ENCODE results near the gene CAMKK1.

The CAMKK1 gene

DNA sequence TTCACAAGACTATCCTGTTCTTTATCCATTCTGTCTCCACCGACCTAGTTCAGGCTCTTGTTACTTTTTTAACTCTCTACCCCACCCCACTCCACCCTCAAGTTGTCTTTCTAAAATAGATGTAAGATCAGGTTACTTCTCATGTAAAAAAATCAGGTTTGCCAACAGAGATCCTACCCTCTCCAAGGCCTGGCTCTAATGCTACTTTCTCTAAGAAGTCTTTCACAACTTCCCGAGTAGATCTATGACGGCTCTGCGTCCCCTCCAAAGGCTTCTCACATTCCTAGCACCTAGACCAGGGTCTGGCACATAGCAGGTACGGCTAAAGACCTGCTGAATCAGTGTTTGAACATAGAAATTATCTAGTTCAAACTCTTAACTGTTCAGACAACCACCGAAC lies 77.7 kb downstream of the CAMKK1 start:
- no peak overlapping the region for H3K4me3 ChIP-seq (ENCODE audit: low read depth, low read length)
- POLR2A ChIA-PET, result no interaction called here
- no peak for DNase-seq (ENCODE audit: low read depth, low spot score)
- CTCF ChIA-PET, result interaction anchor here (0.7 to 16.8 kb wide), 3 partner anchors 13 to 79 kb away, joined by 3 to 189 read pairs (median 25); partner anchors contain the start of gene NCBP3
- TF ChIP-seq, protein P1, sequence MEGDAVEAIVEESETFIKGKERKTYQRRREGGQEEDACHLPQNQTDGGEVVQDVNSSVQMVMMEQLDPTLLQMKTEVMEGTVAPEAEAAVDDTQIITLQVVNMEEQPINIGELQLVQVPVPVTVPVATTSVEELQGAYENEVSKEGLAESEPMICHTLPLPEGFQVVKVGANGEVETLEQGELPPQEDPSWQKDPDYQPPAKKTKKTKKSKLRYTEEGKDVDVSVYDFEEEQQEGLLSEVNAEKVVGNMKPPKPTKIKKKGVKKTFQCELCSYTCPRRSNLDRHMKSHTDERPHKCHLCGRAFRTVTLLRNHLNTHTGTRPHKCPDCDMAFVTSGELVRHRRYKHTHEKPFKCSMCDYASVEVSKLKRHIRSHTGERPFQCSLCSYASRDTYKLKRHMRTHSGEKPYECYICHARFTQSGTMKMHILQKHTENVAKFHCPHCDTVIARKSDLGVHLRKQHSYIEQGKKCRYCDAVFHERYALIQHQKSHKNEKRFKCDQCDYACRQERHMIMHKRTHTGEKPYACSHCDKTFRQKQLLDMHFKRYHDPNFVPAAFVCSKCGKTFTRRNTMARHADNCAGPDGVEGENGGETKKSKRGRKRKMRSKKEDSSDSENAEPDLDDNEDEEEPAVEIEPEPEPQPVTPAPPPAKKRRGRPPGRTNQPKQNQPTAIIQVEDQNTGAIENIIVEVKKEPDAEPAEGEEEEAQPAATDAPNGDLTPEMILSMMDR (IDR thresholded peaks at IDR 0.05; ENCODE audit: insufficient read depth, low read length, missing control alignments), result no peak

DNA sequence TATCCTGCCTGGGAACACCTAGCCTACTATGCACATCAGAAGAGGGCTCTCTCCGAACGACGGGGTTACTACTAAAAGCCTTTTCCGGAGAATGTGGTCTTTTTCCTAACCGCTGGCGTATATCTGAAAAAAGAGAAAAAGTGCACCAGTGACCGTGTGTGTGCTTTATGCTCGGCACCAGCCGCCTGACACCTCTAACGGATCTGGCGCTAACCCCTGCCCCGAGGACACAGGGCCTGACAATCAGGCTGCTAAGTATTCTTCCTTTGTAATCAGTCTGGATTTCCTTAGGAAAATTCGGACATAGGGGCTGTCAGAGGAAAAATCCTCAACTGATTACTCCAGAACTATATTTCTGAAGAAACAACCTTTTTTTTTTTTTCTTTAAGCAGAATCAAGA lies 78.5 kb downstream of the CAMKK1 start:
- ChIA-PET CTCF (interaction anchor here (3.6 to 16.8 kb wide), 2 partner anchors 13 to 78 kb away, joined by 25 to 189 read pairs; no protein-coding TSS in a partner anchor), POLR2A (no interaction called here)
- DNase-seq (ENCODE audit: low read depth, low spot score), result no peak
- TF ChIP-seq, protein P1 (IDR thresholded peaks at IDR 0.05; ENCODE audit: insufficient read depth, low read length, missing control alignments), result no peak
- no peak overlapping the region for H3K4me3 ChIP-seq (ENCODE audit: low read depth, low read length)

DNA sequence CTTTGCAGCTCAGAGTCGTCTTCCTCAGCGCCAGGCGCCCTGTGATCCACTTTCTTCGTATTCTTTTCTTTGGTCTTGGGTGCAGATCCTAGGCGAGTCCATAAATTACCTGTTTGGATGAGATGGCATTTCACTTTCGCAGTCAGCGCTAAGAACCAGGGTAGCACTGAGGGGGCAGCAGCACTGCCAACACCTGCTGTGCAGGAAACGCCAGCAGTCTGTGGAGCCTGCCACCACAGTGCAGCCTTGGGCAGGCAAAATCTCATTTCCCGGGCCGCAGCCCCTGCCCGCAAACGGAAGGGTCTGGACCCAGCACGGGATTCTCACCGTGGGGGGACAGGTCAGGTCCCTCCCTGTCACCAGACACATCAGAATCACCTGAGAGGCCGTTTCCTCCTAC lies 79.7 kb downstream of the CAMKK1 start:
- ChIA-PET CTCF (interaction anchor here (2.3 to 16.8 kb wide), 3 partner anchors 15 to 77 kb away, joined by 9 to 189 read pairs (median 76); partner anchors contain the start of gene NCBP3), POLR2A (no interaction called here)
- TF ChIP-seq, protein P1 (IDR thresholded peaks at IDR 0.05; ENCODE audit: insufficient read depth, low read length, missing control alignments), result no peak
- DNase-seq (ENCODE audit: low read depth, low spot score), result no peak
- no peak overlapping the region for H3K4me3 ChIP-seq (ENCODE audit: low read depth, low read length)

DNA sequence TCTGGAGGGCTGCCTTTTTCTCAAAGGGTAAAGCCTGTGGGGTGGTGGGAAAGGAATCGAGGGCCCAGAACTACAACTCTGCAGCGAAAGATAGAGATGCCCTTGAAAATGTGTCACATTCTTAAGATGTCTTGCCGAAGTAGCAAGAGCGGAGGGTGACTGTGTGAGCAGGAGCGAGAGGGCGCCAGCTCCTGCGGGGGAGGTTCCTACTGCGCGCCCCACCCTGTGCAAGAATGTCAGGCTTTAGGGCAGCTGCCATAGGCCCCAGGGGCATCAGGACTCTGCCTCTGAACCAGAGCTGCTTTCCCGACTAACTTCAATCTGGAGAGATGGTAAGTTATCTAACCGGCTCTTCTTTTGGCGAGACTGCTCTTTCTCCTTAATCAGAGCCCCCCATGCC lies 80.1 kb downstream of the CAMKK1 start:
- DNase-seq (ENCODE audit: low read depth, low spot score), result no peak
- TF ChIP-seq, protein P1 (IDR thresholded peaks at IDR 0.05; ENCODE audit: insufficient read depth, low read length, missing control alignments), result no peak
- POLR2A ChIA-PET, result no interaction called here
- H3K4me3 ChIP-seq (ENCODE audit: low read depth, low read length), result no peak overlapping the region
- CTCF ChIA-PET, result interaction anchor here (1.0 to 16.8 kb wide), 5 partner anchors 15 to 76 kb away, joined by 3 to 189 read pairs (median 9); partner anchors contain the start of gene NCBP3

DNA sequence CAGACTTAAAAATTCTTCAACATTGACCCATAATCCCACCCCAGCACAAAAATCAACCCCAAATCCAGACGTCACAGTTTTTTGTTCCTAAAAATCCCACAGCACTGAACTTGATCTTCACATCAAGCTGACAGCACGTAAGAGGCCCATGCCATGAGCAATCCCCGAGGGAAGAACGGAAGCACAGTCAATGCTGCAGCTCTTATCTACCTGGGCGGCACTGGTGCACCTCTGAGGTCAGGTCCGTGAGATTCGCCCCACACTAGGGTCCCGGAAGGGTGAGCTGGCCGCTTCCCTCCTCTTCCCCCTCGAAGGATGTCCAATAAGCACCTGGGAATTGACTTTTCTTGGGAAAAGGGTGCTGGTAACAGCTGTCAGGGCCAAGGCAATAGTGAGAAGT lies 80.6 kb downstream of the CAMKK1 start:
- no peak for DNase-seq (ENCODE audit: low read depth, low spot score)
- no peak overlapping the region for H3K4me3 ChIP-seq (ENCODE audit: low read depth, low read length)
- ChIA-PET POLR2A (no interaction called here), CTCF (interaction anchor here (1.0 to 16.8 kb wide), 5 partner anchors 16 to 76 kb away, joined by 3 to 189 read pairs (median 9); partner anchors contain the start of gene NCBP3)
- TF ChIP-seq, protein P1 (IDR thresholded peaks at IDR 0.05; ENCODE audit: insufficient read depth, low read length, missing control alignments), result no peak

Measured in AG04449 (cell line).